Measurements from ENCODE around the gene KLHL42.

The KLHL42 gene

GRCh38 chr12:27780612-27781408 lies 777 bp downstream of the KLHL42 start:
- DNase-seq = peak; percentile 7

- no peak for DNase-seq
Measured at GRCh38 chr12:27781680-27782079, 1.6 kb downstream of the KLHL42 start.

GRCh38 chr12:27782481-27782880 lies 2.4 kb downstream of the KLHL42 start:
- no peak for DNase-seq

GRCh38 chr12:27785882-27786570 lies 6.0 kb downstream of the KLHL42 start:
- DNase-seq = no peak

GRCh38 chr12:27787559-27787958 lies 7.5 kb downstream of the KLHL42 start:
- no peak for DNase-seq

- no peak for DNase-seq
Measured at GRCh38 chr12:27790179-27790578, 10.1 kb downstream of the KLHL42 start.

GRCh38 chr12:27794818-27795584 lies 15.0 kb downstream of the KLHL42 start:
- DNase-seq = no peak

- DNase-seq = no peak
Measured at GRCh38 chr12:27796128-27796527, 16.1 kb downstream of the KLHL42 start.

- no peak for DNase-seq
Measured at GRCh38 chr12:27797301-27798025, 17.4 kb downstream of the KLHL42 start.

GRCh38 chr12:27800819-27801218 lies 20.8 kb downstream of the KLHL42 start:
- no peak for DNase-seq

- DNase-seq = no peak
Measured at GRCh38 chr12:27801630-27802029, 21.6 kb downstream of the KLHL42 start.

- no peak for DNase-seq
Measured at GRCh38 chr12:27802511-27802910, 22.5 kb downstream of the KLHL42 start.

- DNase-seq = no peak
Measured at GRCh38 chr12:27802936-27803335, 22.9 kb downstream of the KLHL42 start.

GRCh38 chr12:27805238-27805637 lies 25.2 kb downstream of the KLHL42 start:
- no peak for DNase-seq

- DNase-seq = no peak
Measured at GRCh38 chr12:27806259-27806658, 26.2 kb downstream of the KLHL42 start.

- no peak for DNase-seq
Measured at GRCh38 chr12:27807063-27807703, 27.1 kb downstream of the KLHL42 start.

- no peak for DNase-seq
Measured at GRCh38 chr12:27808841-27809240, 28.8 kb downstream of the KLHL42 start.

GRCh38 chr12:27810756-27811155 lies 30.7 kb downstream of the KLHL42 start:
- no peak for DNase-seq

- DNase-seq = no peak
Measured at GRCh38 chr12:27812502-27812901, 32.5 kb downstream of the KLHL42 start.

GRCh38 chr12:27814411-27814810 lies 34.4 kb downstream of the KLHL42 start:
- no peak for DNase-seq

- DNase-seq = no peak
Measured at GRCh38 chr12:27814851-27815591, 35.0 kb downstream of the KLHL42 start.

- DNase-seq = no peak
Measured at GRCh38 chr12:27817766-27818165, 37.7 kb downstream of the KLHL42 start.

Data from activated T-cell treated with anti-CD3 and anti-CD28 coated beads for 4 hours (primary cell).